ENCODE measurements around the gene INTU.

Gene INTU

GRCh38 chr4:127624173-127624572 is 8.6 kb upstream of the INTU start (continued):
- TF ChIP-seq, protein P1, sequence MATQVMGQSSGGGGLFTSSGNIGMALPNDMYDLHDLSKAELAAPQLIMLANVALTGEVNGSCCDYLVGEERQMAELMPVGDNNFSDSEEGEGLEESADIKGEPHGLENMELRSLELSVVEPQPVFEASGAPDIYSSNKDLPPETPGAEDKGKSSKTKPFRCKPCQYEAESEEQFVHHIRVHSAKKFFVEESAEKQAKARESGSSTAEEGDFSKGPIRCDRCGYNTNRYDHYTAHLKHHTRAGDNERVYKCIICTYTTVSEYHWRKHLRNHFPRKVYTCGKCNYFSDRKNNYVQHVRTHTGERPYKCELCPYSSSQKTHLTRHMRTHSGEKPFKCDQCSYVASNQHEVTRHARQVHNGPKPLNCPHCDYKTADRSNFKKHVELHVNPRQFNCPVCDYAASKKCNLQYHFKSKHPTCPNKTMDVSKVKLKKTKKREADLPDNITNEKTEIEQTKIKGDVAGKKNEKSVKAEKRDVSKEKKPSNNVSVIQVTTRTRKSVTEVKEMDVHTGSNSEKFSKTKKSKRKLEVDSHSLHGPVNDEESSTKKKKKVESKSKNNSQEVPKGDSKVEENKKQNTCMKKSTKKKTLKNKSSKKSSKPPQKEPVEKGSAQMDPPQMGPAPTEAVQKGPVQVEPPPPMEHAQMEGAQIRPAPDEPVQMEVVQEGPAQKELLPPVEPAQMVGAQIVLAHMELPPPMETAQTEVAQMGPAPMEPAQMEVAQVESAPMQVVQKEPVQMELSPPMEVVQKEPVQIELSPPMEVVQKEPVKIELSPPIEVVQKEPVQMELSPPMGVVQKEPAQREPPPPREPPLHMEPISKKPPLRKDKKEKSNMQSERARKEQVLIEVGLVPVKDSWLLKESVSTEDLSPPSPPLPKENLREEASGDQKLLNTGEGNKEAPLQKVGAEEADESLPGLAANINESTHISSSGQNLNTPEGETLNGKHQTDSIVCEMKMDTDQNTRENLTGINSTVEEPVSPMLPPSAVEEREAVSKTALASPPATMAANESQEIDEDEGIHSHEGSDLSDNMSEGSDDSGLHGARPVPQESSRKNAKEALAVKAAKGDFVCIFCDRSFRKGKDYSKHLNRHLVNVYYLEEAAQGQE (tag by site-specific recombination; IDR thresholded peaks at IDR 0.05), result peak; percentile 49; the same call in 1 of the 2 replicates
- TF ChIP-seq ZNF548 (tag by site-specific recombination; IDR thresholded peaks at IDR 0.05) (no peak), ZNF169 (tag by site-specific recombination; IDR thresholded peaks at IDR 0.05) (no peak), ZNF555 (tag by site-specific recombination; conservative IDR thresholded peaks at IDR 0.05) (no peak), ZFP41 (tag by site-specific recombination; IDR thresholded peaks at IDR 0.05; ENCODE audit: borderline replicate concordance) (no peak), OVOL3 (tag by site-specific recombination; IDR thresholded peaks at IDR 0.05) (no peak)

DNA sequence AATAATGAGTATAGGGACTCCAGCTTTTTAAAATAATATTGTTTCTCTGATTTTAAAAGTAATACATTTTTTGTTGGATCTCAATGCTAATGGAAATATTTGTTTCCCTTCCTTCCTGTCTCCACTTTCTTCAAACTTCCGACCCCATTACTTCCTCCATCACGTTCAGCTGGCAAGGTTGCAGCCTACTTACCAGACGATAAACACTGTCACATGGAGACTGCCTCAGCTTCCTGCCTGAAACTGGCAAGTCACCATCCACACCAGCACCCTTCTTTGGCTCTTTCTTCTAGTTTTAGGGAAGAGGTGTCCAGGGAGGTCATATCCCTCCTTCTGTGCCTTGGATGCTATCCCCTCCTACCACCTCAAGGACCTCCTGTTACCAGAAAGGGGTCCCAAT is 3.4 kb upstream of the INTU start:
- CTCF ChIA-PET, result interaction anchor here (0.6 to 0.7 kb wide), 2 partner anchors 23 to 74 kb away, joined by 3 read pairs; no protein-coding TSS in a partner anchor
- POLR2A ChIA-PET, result no interaction called here
- no peaks in the 10 kb centered on the region for H3K4me1 ChIP-seq (ENCODE audit: control insufficient read depth, insufficient read depth, low read length)
- H3K9me3 ChIP-seq (ENCODE audit: control insufficient read depth, insufficient read depth, low read depth, low read length), result no peaks in the 10 kb centered on the region
- no peak overlapping the region for H3K27ac ChIP-seq (ENCODE audit: extremely low read depth, low read depth, low read length)
- TF ChIP-seq ZNF114 (tag by site-specific recombination; IDR thresholded peaks at IDR 0.05) (no peak), GFI1B (tag by site-specific recombination; IDR thresholded peaks at IDR 0.05) (no peak), ZNF549 (tag by site-specific recombination; IDR thresholded peaks at IDR 0.05) (no peak), ZNF354C (tag by site-specific recombination; IDR thresholded peaks at IDR 0.05; ENCODE audit: borderline replicate concordance, low read depth) (no peak), TSHZ1 (tag by site-specific recombination; IDR thresholded peaks at IDR 0.05; ENCODE audit: borderline replicate concordance) (no peak), ZFP69B (tag by site-specific recombination; IDR thresholded peaks at IDR 0.05) (no peak), KLF16 (tag by site-specific recombination; IDR thresholded peaks at IDR 0.05) (no peak), RBAK (tag by site-specific recombination; IDR thresholded peaks at IDR 0.05) (no peak), KLF8 (tag by site-specific recombination; IDR thresholded peaks at IDR 0.05) (no peak), ZFP41 (tag by site-specific recombination; IDR thresholded peaks at IDR 0.05; ENCODE audit: borderline replicate concordance) (no peak), ZNF629 (tag by site-specific recombination; IDR thresholded peaks at IDR 0.05) (no peak), WT1 (tag by site-specific recombination; IDR thresholded peaks at IDR 0.05) (no peak)
- TF ChIP-seq, protein P2, sequence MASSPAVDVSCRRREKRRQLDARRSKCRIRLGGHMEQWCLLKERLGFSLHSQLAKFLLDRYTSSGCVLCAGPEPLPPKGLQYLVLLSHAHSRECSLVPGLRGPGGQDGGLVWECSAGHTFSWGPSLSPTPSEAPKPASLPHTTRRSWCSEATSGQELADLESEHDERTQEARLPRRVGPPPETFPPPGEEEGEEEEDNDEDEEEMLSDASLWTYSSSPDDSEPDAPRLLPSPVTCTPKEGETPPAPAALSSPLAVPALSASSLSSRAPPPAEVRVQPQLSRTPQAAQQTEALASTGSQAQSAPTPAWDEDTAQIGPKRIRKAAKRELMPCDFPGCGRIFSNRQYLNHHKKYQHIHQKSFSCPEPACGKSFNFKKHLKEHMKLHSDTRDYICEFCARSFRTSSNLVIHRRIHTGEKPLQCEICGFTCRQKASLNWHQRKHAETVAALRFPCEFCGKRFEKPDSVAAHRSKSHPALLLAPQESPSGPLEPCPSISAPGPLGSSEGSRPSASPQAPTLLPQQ (tag by site-specific recombination; IDR thresholded peaks at IDR 0.05), result no peak
- TF ChIP-seq, protein P3, sequence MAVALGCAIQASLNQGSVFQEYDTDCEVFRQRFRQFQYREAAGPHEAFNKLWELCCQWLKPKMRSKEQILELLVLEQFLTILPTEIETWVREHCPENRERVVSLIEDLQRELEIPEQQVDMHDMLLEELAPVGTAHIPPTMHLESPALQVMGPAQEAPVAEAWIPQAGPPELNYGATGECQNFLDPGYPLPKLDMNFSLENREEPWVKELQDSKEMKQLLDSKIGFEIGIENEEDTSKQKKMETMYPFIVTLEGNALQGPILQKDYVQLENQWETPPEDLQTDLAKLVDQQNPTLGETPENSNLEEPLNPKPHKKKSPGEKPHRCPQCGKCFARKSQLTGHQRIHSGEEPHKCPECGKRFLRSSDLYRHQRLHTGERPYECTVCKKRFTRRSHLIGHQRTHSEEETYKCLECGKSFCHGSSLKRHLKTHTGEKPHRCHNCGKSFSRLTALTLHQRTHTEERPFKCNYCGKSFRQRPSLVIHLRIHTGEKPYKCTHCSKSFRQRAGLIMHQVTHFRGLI (tag by site-specific recombination; IDR thresholded peaks at IDR 0.05), result no peak
- H3K36me3 ChIP-seq (ENCODE audit: control insufficient read depth in 2 of 2, insufficient read depth in 1 of 2, low read length in 2 of 2), result no peaks in the 10 kb centered on the region
- no peak overlapping the region for H3K4me3 ChIP-seq (ENCODE audit: low read depth, low read length)

Measured in HEK293 (cell line).